NCI-H526 (cell line): ENCODE results near the gene SPON2.

Experiments
- DNase-seq, 2 experiments: peaks; one replicate each; lab custom pipeline; 2025; lab: John Stamatoyannopoulos, UW

SPON2 gene

DNA sequence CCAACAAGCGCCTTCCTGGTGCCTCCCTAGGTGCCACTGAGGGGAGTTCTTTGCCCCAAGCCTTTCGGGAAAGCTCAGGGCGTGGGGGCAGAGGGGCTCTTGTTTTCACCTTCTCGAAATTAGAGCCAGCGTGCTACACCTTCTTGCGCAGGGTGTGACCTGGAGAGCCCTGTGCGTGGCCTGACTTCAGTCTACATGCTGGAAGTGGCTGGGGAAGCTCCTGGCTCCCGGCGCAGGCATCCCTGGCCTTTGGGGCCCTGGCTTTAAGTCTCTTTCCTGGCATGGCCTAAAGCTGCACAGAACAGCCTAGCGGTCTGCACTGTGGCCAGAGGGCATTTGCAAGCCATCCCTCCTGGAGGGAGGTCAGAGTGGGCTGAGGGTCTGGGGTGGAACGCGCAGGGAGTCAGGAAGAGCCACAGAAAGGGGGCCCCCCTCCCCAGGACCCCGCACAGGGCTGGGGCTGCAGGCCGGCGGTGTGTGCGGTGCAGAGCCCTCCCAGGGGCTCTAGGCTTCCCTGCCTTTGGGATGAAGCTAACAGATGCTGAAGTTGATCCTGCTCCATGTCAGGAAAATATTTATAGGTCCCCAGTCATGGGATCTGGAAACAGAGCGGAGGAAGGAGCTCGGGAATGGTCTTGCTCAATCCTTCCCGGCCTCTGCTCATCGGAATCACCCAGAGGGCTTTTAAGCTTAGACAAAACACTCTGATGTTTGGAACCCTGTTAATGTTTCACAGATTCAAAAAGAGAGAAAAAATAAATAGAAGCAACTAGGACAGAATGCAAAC, 781 bp upstream of the SPON2 start:
- no peak for DNase-seq

DNA sequence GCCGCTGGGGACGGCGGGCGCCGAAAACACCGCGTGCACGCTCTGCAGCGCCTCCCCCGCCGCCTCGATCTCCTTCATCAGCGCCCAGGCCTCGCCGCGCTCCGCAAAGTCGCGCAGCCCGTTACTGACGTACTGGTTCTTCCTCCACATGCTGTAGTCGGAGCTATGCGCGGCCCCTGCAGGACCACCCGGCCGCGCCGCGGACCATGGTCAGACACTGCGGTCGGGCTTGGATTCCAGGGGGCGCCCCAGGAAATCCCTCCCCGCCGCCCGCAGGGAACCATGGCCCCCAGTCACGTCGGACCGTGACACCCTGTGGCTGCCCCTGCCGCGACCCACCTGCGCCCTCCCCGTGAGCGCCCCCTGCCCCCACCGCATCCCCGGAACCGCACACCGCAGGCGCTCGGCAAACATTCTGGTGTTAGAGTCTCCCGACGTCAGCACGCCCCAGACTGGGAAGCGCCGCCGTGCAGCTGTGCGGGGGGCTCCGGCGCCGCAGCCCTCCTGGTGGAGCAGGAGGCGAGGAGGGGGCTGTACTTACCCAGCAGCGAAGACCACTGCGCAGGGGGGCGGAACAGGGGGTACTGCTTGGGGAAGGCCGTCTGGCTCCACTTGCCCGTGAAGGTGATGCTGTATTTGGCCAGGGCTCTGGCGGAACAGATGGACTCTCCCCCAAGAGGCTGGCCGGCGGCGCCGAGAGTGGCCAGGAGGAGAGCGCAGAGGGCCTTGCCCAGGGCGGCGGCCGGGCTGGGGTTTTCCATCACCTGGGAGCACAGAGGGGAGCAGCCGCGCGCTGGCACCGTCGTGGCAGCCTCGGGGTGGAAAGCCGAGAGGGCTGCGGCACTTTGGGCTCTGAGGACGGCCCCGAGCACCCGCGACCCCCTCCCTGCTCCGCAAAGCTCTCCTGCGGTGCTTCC, 814 bp downstream of the SPON2 start:
- peak in 1 of 2 experiments; percentile 55 for DNase-seq

DNA sequence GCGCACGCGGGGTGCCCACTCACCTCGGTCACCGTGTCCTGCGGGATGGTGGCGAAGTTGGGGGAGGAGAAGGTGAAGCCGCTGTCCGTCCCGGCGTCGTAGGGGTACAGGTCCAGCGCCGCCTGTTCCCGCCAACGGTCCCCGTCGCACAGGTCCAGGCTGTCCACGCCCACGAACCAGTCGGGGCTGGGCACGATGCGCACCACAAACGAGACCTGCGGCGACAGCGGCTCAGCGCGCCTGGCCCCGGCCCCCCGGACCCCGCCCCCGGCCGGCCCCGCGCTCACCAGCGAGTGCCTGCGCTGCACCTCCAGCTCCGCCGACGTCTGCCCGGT, 1.4 kb downstream of the SPON2 start:
- DNase-seq, result no peak

DNA sequence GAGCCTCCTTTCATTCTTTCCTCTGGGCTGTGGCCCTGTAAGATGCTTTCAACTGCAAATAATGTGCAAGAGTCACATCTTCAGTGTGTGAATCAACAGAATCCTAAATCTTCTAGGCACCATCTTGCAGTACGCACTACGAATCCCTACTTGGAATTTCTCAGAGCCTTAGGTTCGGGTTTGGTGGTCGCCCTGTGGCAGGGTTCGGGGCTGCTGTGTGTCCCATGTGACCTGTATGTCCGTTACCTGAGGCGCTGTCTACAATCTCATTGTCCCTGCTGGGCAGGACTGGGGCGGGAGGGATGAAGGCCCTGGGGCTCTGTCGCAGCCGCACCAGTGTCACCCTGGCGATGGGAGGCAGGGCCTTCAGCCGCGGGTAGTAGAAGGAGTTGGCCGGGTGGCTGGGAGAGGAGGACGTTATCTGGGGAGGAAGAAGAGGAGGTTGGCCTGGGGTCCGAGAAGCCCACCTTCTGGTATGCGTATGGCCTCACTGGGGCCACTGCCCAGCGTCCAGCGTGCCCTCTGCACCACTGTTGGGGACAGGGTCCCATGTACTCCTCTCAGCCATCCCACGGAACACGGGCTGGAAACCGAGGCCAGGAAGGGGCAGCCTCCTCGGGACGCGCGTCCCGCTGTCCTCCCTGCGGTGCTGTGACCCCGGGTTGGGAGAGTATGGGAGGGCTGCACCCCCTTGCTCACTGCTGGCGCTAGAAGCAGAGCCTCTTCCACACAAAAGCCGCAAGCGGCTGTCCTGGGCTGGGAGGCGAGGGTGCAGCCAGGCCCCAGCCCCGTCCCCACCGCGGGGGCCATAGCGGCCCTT, 2.0 kb downstream of the SPON2 start:
- no peak for DNase-seq

DNA sequence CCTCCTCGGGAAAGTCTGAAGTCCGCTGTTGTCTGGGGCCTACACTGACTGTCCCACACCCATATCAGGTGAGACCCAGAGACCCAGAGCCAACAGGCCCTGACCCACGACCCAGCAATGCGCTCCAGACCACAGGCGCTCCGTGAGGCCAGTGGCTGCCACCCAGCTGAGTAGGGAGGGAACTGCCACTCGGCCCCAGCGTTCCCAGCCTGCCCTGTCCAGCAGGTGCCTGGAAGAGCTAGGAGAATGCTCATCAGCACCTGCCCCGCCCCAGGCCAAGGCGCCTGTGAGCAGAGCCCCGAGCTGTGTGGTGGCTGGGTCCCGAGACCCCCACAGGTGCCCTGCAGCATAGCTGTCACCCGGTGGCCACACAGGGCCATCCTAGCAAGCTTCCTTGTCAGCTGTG, 2.7 kb downstream of the SPON2 start:
- no peak for DNase-seq

DNA sequence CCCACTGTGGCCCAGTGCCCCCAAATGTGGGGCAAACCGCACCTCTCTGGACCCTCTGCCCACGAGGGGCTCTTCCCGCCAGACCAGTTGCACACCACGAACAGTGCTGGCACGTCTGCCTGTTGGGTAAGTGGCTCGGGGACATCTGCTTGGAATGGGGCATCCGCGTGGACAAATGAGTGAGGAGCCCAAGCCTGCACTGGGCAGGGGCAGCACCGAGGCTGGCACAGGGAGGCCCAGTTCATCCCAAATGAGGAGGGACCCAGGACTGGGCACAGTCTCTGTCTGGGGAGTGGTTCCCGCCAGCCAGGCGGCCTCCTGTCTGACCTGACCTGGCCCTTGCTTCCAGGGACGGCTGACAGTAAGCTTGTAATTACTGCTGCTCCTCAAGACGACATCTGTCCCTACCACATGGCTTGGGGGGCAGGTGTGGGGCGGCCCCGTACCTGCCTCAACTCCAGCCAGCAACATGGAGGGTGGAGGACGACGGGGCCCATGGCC, 3.2 kb downstream of the SPON2 start:
- no peak for DNase-seq

DNA sequence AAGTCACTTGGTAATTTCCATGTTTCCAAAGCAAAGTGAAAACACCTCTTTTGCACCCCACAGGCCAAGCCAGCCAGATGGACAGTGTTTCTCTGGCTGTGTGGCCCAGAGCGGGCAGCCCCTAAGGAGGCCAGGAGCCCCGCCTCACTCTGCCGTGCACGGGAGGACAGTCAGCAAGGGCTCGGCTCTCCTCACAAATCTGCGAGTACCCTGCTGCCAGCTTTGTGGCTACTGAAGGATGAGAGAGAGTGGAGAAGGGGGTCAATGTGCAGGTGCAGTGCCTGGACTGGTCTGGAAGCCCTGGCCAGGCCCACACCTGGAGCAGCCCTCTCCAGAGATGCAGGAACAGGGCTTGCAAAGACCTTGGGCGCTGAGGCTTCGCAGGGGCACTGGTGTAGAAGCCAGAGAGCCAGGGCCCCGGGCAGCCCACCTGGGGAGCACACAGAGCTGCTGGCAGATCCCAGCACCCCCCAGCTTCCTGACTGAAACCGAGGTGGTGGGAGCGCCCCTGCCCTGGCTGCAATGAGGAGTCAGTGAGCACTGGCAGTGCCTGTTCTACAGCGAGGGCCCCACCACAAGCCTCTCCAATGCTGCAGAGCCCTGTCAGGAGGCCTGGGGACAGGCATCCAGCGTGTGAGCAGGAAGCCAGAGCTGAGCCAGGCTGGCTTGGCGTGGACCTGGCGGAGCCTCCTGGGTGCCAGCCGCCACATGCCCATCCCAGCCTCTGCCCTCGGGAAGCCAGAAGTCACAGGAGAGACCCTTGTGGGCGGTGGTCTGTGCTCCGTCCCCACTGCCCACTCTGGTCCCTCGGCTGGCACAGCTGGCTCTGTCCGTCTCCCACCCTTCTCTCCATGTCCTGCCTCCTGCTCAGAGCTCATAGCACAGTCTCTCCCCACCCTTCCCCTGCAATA, 3.9 kb downstream of the SPON2 start:
- no peak for DNase-seq

DNA sequence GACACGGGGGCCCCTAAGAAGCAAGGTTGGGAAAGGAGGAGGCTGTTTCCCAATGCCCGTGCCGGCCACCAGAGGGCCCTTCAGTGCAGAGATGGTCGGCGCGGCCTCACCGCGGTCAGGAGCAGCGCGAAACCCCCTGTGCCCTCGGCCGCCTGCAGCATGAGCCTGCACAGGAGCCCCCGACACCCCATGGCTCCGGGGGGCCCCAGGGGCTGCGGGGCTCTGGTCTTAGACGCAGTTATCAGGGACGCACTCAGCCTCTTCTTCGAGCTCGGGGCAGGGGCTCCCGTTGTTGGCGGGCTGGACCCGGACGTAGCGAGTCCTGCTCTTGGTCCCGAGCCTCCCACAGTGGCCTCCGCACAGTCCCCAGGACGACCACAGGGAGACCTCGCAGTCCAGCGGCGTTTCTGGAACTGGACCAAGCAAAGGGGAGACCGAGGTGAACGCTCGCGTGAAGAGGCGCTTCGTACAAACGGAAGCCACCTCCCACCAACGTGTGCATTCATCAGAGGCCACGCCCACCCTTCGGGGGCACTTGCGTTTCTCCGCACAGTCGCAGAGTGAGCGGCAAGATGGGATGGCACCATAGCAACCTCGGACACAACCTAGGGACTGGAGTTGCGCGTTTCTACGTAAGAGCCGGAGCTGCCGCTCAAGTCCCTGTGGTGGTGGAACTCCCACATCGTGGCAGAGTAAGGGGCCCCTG, 5.0 kb downstream of the SPON2 start:
- peak; percentile 82 to 96 for DNase-seq

DNA sequence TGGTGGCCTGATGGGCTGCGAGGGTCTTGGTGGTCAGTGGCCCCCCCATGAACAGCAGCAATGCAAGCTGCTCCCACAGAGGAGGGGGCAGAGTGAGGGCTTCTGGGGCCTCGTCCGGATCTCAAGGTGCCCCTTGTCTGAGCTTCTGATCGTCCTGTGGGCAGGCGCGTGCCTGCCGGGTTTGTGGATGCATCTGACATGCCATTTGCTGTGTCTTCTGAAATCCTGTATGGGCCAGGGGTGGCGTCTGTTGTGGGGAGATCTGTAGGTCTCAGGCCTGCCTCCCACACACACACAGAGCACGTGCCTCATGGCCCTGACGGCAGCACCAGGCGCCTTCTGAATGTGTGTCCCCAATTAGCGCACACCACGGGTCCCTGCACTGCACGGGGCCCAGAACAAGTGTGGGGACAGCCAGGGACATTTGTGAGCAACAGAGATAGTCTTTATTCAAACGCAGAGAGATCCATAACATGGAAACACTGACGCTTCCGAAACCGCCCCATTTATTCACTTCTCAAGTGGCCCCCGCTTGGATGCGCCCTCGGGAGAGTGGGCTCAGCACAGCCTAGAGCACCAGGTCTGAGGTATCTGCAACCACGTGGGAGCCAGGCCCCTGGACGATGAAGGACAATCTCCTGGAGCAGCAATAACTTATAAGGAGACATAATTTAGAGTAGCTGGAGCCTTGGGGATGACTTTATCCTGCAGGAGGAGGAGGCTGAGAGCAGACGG, 5.7 kb downstream of the SPON2 start:
- DNase-seq, result no peak

DNA sequence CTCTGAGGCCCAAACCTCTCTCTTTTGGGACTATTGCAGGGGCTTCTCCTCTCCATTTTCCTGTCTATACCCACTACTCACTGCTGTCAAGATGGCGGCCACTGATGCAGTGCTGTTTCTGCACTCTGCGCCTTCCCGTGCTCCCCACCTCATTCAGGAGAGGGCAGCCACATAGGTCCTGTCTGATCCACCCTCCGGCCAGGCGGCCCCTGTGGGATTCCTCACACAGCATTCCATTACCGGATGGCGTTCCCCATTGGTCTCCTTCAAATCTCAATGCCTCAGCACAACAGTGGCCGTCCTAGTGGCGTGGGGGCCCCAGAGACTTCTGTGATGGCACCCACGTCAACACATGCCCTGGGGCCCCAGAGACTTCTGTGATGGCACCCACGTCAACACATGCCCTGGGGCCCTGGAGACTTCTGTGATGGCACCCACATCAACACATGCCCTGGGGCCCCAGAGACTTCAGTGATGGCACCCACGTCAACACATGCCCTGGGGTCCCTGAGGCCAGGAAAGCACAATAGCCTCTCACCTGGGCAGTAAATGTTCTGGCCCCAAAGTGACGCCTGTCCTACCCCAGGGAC, 7.3 kb downstream of the SPON2 start:
- no peak for DNase-seq

DNA sequence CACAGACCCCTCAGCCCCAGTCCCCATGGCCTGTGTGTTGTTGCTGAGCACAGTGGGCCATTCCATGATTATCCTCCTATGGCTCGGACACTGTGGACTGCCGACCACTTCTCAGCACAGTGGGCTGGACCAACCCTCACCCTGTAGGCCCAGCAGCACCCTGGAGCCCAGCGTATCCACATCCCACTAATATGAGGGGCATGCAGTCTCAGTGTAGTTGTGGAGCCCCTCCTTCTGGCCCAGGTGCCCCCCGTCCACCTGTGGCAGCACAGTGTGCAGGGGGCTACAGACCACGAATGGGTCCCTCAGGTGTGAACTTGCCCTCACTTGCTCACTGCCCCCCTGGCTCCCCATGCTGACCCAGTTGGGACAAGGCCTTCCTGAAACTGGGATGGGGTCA, 7.9 kb downstream of the SPON2 start:
- DNase-seq, result no peak

DNA sequence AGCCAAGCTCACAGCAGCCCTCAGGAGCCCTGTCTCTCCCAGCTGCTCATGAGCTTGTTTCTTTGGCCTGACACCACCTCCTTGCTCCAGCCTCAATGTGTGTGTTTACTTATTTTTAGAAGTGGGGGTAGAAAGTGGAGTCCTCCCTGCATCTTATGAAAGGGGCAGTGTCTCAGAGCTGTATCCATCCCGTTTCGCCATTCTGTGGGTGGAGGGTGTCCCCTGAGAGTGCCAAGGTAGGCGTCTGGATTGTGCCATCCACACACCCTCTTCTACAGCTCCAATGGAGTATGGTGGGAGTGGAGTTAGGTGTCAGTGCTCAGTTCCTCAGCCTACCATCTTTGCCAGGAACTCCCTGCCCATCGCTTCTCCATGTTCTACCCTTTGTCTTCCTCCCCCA, 8.3 kb downstream of the SPON2 start:
- no peak for DNase-seq

DNA sequence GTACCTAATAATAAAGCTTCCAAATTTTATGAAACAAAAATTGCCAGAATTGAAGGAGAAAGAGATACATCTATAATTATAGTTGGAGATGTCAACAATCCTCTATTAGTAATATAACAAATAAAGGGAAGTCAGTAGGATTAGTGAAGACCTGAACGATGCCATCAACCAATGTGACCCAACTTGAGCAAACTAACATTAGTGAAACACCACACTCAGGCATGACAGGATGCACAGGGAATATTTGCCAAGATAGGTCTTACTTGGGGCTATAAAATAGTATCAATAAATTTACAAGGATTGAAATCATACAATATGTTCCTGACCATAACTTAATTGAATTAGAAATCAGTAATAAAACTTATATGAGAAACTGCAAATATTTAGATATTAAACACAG, 12.0 kb downstream of the SPON2 start:
- DNase-seq, result no peak

DNA sequence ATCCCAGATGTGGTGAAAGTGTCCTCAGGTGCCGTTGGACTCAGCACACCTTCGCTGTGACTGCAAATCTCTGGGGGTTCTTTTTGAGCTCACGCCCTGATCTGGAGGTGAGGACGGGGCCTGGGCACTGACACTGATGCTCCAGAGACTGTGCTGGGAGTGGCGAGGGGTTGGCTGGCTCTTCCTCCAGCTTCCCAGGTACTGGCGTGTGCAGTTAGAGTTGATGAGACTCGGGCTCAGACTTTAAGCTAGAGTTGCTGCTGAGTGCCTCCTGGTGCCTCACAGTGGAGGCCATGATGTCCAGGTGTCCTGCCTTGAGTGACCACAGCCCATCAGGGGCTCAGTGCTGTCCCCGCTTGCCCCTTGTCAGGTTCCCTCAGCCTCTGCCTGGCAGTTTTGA, 16.3 kb downstream of the SPON2 start:
- DNase-seq, result no peak

DNA sequence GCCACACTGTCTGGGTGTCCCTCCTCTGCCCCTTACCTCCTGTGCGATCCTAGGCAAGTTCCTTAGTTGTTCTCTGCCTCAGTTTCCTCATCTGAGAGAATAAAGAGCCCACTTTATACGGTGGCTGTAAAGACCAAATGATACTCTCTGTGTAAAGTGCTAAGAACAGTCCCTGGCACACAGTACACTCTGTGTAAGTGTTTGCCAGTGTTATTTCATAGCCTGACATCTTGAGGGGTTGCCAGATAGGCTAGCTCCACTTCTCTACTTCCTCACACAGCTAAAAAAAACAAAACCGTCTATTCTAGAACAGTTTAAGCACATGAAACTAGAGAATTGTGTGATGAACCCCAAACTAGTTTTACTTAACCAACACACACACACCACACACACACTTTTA, 17.1 kb downstream of the SPON2 start:
- no peak for DNase-seq

DNA sequence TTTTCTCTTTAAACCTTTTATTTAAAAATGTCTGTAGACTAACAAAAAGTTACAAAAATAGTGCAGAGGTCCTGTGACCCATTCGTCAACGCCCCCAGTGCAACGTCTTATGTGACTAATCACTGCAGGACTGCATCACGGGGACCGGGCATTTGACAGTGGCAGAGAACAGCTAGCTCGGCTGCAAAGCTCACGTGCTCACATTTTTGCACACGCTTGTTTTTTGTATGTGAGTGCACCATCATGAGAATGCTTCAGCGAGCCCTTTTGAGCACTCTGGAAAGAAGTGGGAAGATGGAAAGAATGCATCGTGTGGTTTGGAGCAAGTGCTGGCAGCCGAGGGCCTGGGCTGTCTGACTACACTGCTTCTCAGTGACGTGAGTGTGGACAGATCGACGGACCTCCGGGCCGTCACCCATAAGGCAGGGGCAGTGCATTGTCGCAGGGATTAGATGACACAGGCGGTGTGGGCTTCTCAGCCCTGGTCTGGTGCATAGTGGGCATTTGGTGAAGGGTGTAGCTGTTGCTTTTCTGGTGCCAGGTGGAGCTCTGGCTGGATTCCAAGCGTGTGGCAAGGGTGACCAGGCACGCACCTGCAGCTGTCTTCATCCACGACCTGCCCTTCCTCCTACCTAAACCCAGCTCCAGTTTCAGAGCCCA, 17.7 kb downstream of the SPON2 start:
- no peak for DNase-seq

DNA sequence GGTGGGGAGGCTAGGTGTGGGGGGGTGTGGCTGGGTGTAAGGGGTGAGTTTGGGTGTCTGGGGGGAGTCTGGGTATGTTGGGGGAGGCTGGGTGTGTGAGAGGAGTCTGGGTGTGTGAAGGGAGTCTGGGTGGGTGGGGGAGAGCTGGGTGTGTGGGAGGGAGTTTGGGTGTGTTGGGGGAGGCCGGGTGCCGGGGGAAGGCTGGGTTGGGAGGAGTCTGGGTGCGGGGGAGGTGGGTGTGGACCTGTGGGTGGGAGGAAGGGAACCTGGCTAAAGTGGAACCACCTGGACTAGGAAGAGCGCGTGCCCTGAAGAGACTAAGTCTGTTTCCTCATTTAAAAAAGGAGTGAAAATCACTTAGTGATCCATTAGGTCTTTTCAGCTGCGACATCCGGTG, 18.3 kb downstream of the SPON2 start:
- no peak for DNase-seq

DNA sequence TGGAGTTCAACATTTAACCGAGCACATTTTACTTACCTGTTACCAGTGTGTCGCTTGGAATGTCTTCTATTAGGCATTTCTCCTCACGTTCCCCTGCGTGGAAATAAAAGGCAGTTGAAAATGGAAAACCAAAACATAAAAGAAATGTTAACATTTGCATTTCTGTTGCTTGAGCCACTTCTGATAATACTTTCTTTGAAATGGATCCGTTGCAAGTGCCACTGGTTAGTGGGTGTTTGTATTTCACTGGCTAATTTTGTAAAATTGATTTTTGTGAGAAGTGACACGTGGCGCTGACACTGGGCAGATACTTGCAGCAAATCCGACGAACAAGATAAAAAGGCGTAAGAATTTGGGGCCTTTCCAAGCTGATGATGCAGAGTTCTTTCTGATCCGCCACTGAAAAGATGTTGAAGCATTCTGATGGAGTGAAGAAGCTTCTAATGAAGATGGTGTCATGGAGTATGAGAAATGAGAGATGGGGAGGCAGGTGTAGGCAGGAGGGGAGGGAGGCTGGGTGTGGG, 18.8 kb downstream of the SPON2 start:
- DNase-seq, result no peak

DNA sequence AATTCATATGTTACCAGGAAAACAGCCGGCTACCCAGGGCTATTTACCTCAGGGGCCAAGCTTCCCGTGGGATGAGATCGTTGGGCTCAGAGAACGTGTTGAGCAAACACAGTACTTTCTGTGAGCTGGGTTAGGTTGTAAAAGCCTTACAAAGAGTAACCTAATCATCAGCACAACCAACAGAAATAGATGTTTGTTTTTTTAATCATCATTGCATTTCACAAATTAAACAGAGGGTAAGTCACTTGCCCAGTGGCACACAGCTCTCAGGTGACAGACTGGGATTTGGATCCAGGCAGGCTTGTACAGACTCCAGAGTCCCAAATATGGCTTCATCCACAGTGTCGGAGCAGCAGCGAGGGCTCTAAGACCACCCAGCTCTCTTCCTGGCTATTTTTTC, 20.1 kb downstream of the SPON2 start:
- DNase-seq, result no peak
